Caco-2 (cell line): ENCODE results near the gene CEACAM18. TPM values are rescaled to one million over a fixed set of nuclear protein-coding genes. Genes with fewer than 3 reads are reported as not detected.

Source experiments
- BruUV-seq: library from RNA; stranded (reverse); fragments of 400-500 nt; replicated peaks from 2 replicates; lab custom pipeline; 2021; lab: Mats Ljungman, UMichigan
- CTCF ChIA-PET: fragments of 300-600 bp; sonication (Branson Sonifier 250); formaldehyde crosslinking; loops from one replicate; lab custom pipeline; 2022; ENCODE audit warnings: antibody characterized with exemption; lab: Charles Lee
- POLR2A ChIA-PET: fragments of 300-600 bp; sonication (Branson Sonifier 250); formaldehyde crosslinking; loops from one replicate; lab custom pipeline; 2022; ENCODE audit warnings: antibody characterized with exemption; lab: Charles Lee
- DNase-seq, 2 experiments: peaks; one replicate each; pipeline versions ENCODE4 v3.0.0 to v3.0.0-alpha.2; 2020 to 2022
- H3K27me3 ChIP-seq: replicated peaks from 2 replicates; pipeline ENCODE4 v1.6.0; 2011; ENCODE audit warnings: low read length; ENCODE audit not compliant: control insufficient read depth, insufficient read depth
- H3K36me3 ChIP-seq: 2 replicates; pipeline ENCODE4 v1.5.1; 2011; ENCODE audit warnings: low read length; ENCODE audit not compliant: control insufficient read depth, insufficient read depth
- H3K4me1 ChIP-seq: fragments of 250-450 bp; sonication (Bioruptor Pico); 2 replicates; pipeline ENCODE4 v1.5.1; 2020; ENCODE audit warnings: mild to moderate bottlenecking
- H3K4me3 ChIP-seq: 2 replicates; pipeline ENCODE4 v1.5.1; 2011; ENCODE audit warnings: low read depth, mild to moderate bottlenecking, control low read depth, low read length
- H3K9me3 ChIP-seq: fragments of 250-450 bp; sonication (Bioruptor Pico); 2 replicates; pipeline ENCODE4 v1.5.1; 2020; ENCODE audit warnings: mild to moderate bottlenecking, moderate library complexity
- H3K27ac Mint-ChIP-seq: one replicate; pipeline ENCODE4 v1.8.0; 2022; ENCODE audit warnings: mixed read lengths; ENCODE audit not compliant: unreplicated experiment
- H3K27me3 Mint-ChIP-seq: one replicate; pipeline ENCODE4 v1.8.0; 2022; ENCODE audit warnings: mixed read lengths; ENCODE audit not compliant: insufficient read depth, unreplicated experiment
- H3K36me3 Mint-ChIP-seq: one replicate; pipeline ENCODE4 v1.8.0; 2022; ENCODE audit warnings: mild to moderate bottlenecking, mixed read lengths; ENCODE audit not compliant: insufficient read depth, unreplicated experiment
- H3K4me1 Mint-ChIP-seq: one replicate; pipeline ENCODE4 v1.8.0; 2022; ENCODE audit warnings: low read depth, mixed read lengths; ENCODE audit not compliant: unreplicated experiment
- H3K4me3 Mint-ChIP-seq: one replicate; pipeline ENCODE4 v1.8.0; 2022; ENCODE audit warnings: mild to moderate bottlenecking, moderate library complexity, mixed read lengths; ENCODE audit not compliant: unreplicated experiment
- H3K9me3 Mint-ChIP-seq: one replicate; pipeline ENCODE4 v1.8.0; 2022; ENCODE audit warnings: mixed read lengths; ENCODE audit not compliant: unreplicated experiment
- CTCF ChIP-seq, 2 experiments: fragments of 200-600 bp in 1 of 2; IDR thresholded peaks; 1 replicate in 1 of 2; 2 replicates in 1 of 2; pipeline versions ENCODE4 v1.5.1 to v1.8.0; 2011 to 2022; ENCODE audit warnings: antibody characterized with exemption in 1 of 2, control low read depth in 1 of 2, inconsistent platforms in 1 of 2, low read depth in 1 of 2, low read length in 1 of 2, mild to moderate bottlenecking in 1 of 2, moderate library complexity in 1 of 2; ENCODE audit not compliant: insufficient read depth in 1 of 2, severe bottlenecking in 1 of 2, unreplicated experiment in 1 of 2
- intact Hi-C: fragments of 100-400 bp; cut with micrococcal nuclease; formaldehyde crosslinking; loops from one replicate; pipeline ENCODE4 v1.10.0; 2022; ENCODE audit not compliant: unreplicated experiment
- total RNA-seq: library from RNA; stranded (reverse); gene quantifications from 2 replicates; pipeline ENCODE4 v1.2.3, GENCODE V29; 2022

Gene CEACAM18
- total RNA-seq, 1 experiment from 2014 or later, result not detected

DNA sequence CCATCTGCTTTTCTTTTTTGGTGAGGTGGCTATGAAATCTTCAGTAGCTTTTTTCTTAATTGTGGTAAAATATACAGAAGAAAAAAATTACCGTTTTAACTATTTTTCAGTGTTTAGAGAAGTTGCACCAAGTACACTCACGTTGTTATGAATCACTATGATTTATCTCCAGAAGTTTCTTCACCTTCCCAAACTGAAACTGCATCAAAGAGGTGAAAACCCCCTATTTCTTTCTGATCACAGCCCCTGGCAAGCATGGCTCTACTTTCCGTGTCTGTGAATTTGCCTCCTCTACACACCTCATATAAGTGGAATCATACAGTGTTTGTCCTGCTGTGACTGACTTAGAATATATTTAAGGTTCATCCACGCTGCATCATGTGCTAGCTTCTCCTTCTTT, 45.3 kb upstream of the CEACAM18 start:
- Mint-ChIP-seq H3K27me3 (peaks cover 27% of the 10 kb centered on the region), H3K9me3 (peaks cover 10% of the 10 kb centered on the region), H3K36me3 (no peaks in the 10 kb centered on the region), H3K4me3 (no peak overlapping the region), H3K4me1 (no peaks in the 10 kb centered on the region), H3K27ac (no peak overlapping the region)
- Histone ChIP-seq H3K27me3 (no peaks in the 10 kb centered on the region), H3K9me3 (no peaks in the 10 kb centered on the region), H3K36me3 (no peaks in the 10 kb centered on the region), H3K4me1 (no peaks in the 10 kb centered on the region), H3K4me3 (no peak overlapping the region)
- CTCF ChIA-PET, result no interaction called here
- BruUV-seq, result no TSS peak
- DNase-seq, result no peak
- POLR2A ChIA-PET, result no interaction called here
- intact Hi-C loops, result no loop called here
- no peak for TF ChIP-seq CTCF (IDR thresholded peaks at IDR 0.05; ENCODE audit: insufficient read depth in 1 of 2, low read depth in 1 of 2, low read length in 1 of 2, severe bottlenecking in 1 of 2, unreplicated experiment in 1 of 2)

- Histone ChIP-seq H3K4me3 (no peak overlapping the region), H3K27me3 (no peaks in the 10 kb centered on the region), H3K9me3 (no peaks in the 10 kb centered on the region), H3K4me1 (peaks cover 6% of the 10 kb centered on the region), H3K36me3 (no peaks in the 10 kb centered on the region)
- no TSS peak for BruUV-seq
- H3K27me3 Mint-ChIP-seq, result peaks cover 16% of the 10 kb centered on the region
- no peaks in the 10 kb centered on the region for H3K36me3 Mint-ChIP-seq
- no peak overlapping the region for H3K27ac Mint-ChIP-seq
- no peaks in the 10 kb centered on the region for H3K9me3 Mint-ChIP-seq
- CTCF ChIA-PET, result no interaction called here
- intact Hi-C loops, result no loop called here
- no peaks in the 10 kb centered on the region for H3K4me1 Mint-ChIP-seq
- POLR2A ChIA-PET, result no interaction called here
- no peak for TF ChIP-seq CTCF (IDR thresholded peaks at IDR 0.05; ENCODE audit: insufficient read depth in 1 of 2, low read depth in 1 of 2, low read length in 1 of 2, severe bottlenecking in 1 of 2, unreplicated experiment in 1 of 2)
- no peak overlapping the region for H3K4me3 Mint-ChIP-seq
- no peak for DNase-seq
These were observed 43.9 kb upstream of the CEACAM18 start for GRCh38 chr19:51434456-51434855.

GRCh38 chr19:51439021-51439465, 39.3 kb upstream of the CEACAM18 start:
- Histone ChIP-seq H3K4me1 (peaks cover 7% of the 10 kb centered on the region), H3K27me3 (no peaks in the 10 kb centered on the region), H3K36me3 (no peaks in the 10 kb centered on the region), H3K9me3 (no peaks in the 10 kb centered on the region), H3K4me3 (no peak overlapping the region)
- Mint-ChIP-seq H3K9me3 (no peaks in the 10 kb centered on the region), H3K4me1 (no peaks in the 10 kb centered on the region), H3K36me3 (no peaks in the 10 kb centered on the region), H3K4me3 (no peak overlapping the region), H3K27me3 (peaks cover 15% of the 10 kb centered on the region), H3K27ac (no peak overlapping the region)
- intact Hi-C loops, result no loop called here
- POLR2A ChIA-PET, result no interaction called here
- CTCF ChIA-PET, result no interaction called here
- TF ChIP-seq CTCF (IDR thresholded peaks at IDR 0.05; ENCODE audit: insufficient read depth in 1 of 2, low read depth in 1 of 2, low read length in 1 of 2, severe bottlenecking in 1 of 2, unreplicated experiment in 1 of 2), result no peak
- BruUV-seq, result no TSS peak
- DNase-seq, result no peak
